ENCODE measurements around the gene CLASRP. TPM values are rescaled to one million over a fixed set of nuclear protein-coding genes. Genes with fewer than 3 reads are reported as not detected.
"Not testable (repeated sequence)": the region's sequence is repeated elsewhere in the genome, so short reads cannot be mapped to it uniquely, and the experiment has no call there.

The CLASRP gene
- total RNA-seq, 1 experiment from 2014 or later, result 51.8 TPM

DNA sequence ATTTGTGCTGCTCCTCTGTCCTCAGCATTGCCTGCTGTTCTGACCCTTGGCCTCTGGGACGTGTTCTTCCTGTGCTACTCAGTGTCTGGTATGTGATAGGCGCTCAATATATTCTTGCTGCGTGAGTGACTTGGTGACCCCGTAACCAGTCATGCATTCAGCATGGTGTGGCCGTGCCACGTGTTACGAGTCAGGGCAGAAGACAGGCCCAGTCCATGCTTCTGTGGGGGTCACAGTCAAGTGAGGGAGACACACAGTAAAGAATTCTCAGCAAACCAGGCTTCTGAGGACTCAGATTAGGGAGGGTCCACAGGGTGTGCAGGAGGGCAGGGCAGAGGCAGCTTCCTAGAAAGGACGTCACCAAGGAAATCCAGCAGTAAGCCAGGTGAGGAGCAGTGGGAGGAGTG lies 62.0 kb downstream of the CLASRP start:
- no peak overlapping the region for H3K27ac ChIP-seq

DNA sequence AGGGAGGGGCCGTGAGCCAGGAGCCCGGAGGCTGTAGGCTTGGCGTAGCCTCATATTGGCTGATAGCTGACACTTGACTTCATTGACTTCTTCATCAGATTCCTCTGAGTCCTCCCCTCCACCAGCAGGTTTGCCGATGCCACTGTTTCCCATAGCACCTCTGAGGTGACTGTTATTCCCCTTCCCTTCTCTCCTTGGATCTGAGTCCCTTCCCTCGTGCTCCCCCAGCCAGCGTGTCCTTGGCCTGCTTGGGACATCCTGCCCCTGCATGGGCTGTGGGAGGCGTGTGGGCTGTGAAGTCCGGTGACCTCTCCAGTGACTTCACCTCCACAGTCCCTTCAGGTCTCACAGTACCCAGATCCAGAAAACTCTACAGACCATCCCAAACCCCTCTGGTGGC lies 63.0 kb downstream of the CLASRP start:
- Histone ChIP-seq H3K4me1 (replicated peaks) (peaks cover 16% of the 10 kb centered on the region), H3K4me3 (no peak overlapping the region), H3K27ac (no peak overlapping the region), H3K9me3 (replicated peaks) (no peaks in the 10 kb centered on the region), H3K36me3 (peaks cover 17% of the 10 kb centered on the region), H3K27me3 (replicated peaks) (no peaks in the 10 kb centered on the region)
- no peak for DNase-seq (ENCODE audit: low read depth in 1 of 2, low spot score in 2 of 2)

More for the DNA sequence above, 62.0 kb downstream of the CLASRP start:
- Histone ChIP-seq H3K27me3 (replicated peaks) (no peaks in the 10 kb centered on the region), H3K36me3 (peaks cover 17% of the 10 kb centered on the region), H3K4me1 (replicated peaks) (peaks cover 16% of the 10 kb centered on the region), H3K9me3 (replicated peaks) (no peaks in the 10 kb centered on the region), H3K4me3 (no peak overlapping the region)
- no peak for DNase-seq (ENCODE audit: low read depth in 1 of 2, low spot score in 2 of 2)

DNA sequence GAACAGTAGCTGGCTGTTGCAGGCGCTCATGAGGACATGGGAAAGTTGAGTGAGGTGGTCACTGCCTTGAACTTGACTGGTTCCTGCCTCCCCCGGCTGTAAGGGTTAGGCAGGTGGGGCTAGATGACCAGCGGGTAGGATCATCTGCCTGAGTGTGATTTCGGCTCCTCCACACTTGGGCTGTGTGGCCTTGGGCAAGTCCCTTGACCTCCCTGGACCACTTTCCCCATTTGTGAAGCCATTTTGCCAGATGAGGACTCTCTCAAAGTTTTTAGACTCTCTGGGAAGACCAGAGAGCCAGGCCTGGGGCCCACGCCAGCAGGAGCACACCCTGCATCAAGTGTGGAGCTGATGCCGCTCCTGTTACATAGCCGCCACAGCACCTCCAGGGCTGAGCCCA lies 63.6 kb downstream of the CLASRP start:
- Histone ChIP-seq H3K27me3 (replicated peaks) (no peaks in the 10 kb centered on the region), H3K9me3 (replicated peaks) (no peaks in the 10 kb centered on the region), H3K4me3 (no peak overlapping the region), H3K27ac (no peak overlapping the region), H3K4me1 (replicated peaks) (peaks cover 16% of the 10 kb centered on the region), H3K36me3 (peaks cover 17% of the 10 kb centered on the region)
- DNase-seq (ENCODE audit: low read depth in 1 of 2, low spot score in 2 of 2), result no peak

DNA sequence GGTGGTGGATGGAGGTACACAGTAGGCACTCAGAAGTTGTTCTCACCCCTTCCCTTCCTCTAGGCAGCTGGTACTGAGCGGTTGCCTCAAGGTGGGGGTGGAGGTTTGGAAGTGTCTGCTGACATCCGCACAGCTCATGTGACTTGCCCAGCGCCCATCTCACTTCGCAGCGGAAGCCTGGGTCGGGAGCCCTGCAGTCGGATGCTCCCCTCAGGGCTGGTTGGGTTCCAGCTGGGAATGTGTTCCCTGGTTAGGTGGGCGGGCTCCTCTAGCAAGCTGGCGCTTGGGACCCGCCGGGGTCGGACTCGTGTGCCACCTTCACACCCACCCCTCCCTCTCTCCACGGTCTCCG lies 64.3 kb downstream of the CLASRP start:
- Histone ChIP-seq H3K4me1 (replicated peaks) (peaks cover 10% of the 10 kb centered on the region), H3K27ac (no peak overlapping the region), H3K36me3 (peaks cover 17% of the 10 kb centered on the region), H3K4me3 (no peak overlapping the region), H3K9me3 (replicated peaks) (no peaks in the 10 kb centered on the region), H3K27me3 (replicated peaks) (no peaks in the 10 kb centered on the region)
- no peak for DNase-seq (ENCODE audit: low read depth in 1 of 2, low spot score in 2 of 2)

DNA sequence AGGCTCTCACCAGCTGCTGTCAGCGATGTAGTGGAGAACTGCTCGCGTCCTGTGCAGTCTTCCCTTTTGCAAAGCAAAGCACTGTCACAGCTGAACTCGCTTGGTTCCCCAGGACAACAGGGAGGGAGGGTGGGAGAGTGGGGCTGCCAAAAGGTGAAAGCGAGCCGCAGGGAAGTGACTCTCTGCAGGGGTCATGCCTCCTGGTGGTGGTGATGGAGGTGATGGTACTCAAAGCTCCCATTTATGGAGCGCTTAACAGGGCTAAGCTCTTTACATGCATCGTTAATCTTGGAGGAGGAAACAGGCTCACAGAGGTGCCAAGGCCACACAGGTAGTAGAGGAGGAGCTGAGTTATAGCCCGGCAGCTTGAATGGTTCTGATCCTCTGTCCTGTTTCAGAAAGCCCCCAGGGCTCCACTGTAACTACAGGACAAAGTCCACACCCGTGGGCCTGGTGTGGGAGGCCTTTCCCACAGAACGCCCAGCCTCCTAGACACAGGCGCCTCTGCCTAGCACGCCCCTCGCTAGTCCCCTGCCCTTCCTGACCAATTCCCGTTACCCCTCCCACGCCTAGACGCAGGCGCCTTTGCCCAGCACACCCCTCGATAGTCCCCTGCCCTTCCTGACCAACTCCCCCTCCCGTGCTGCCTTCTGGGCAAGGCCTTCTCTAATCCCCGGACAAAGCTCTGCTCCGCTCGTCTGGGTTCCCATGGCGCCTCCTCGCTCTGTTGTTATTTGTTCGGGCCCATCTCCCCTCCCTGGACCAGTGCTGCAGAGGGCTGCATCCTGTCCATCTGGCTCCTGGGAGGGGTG lies 64.9 kb downstream of the CLASRP start:
- Histone ChIP-seq H3K9me3 (replicated peaks) (no peaks in the 10 kb centered on the region), H3K4me1 (replicated peaks) (peaks cover 4% of the 10 kb centered on the region), H3K4me3 (no peak overlapping the region), H3K36me3 (peaks cover 17% of the 10 kb centered on the region), H3K27me3 (replicated peaks) (no peaks in the 10 kb centered on the region), H3K27ac (no peak overlapping the region)
- DNase-seq (ENCODE audit: low read depth in 1 of 2, low spot score in 2 of 2), result no peak

DNA sequence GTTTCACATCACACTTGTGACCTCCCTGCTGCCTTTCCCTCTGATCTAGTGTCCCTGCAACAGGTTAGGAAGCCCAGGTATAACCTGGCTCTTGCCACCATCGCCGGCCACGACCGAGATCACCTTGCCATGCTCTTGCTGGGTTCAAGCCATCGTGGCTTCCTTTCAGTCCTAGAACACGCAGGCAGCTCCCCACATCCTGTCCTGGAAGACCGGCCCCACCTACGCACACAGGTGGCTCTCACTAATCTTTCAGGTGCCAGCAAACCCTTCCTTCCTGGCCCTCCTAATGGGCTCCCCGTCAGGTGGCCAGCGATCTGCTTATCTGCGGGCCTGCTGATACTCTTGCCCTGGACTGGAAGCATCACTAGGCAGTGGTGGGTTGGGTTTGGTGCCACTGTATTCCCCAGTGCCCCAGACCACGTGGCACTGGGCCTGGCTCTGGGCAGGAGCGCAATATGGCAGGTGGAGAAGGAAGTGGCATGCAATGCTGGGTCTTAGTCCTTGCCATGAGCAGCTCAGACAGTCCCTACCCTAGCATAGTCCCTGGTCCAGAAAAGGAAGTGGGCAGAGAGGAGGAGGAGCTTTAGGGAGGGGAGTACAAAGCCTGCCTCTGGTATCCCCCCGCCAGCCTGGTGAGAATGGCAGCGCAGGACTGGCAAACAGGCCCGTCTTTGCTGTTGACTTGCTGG lies 66.0 kb downstream of the CLASRP start:
- no peaks in the 10 kb centered on the region for H3K27me3 ChIP-seq (replicated peaks)
- no peak overlapping the region for H3K27ac ChIP-seq
- no peak for DNase-seq (ENCODE audit: low read depth in 1 of 2, low spot score in 2 of 2)
- no peaks in the 10 kb centered on the region for H3K4me1 ChIP-seq (replicated peaks)
- H3K4me3 ChIP-seq, result no peak overlapping the region
- H3K36me3 ChIP-seq, result peaks cover 8% of the 10 kb centered on the region; the same call in 1 of the 2 replicates
- H3K9me3 ChIP-seq (replicated peaks), result no peaks in the 10 kb centered on the region

DNA sequence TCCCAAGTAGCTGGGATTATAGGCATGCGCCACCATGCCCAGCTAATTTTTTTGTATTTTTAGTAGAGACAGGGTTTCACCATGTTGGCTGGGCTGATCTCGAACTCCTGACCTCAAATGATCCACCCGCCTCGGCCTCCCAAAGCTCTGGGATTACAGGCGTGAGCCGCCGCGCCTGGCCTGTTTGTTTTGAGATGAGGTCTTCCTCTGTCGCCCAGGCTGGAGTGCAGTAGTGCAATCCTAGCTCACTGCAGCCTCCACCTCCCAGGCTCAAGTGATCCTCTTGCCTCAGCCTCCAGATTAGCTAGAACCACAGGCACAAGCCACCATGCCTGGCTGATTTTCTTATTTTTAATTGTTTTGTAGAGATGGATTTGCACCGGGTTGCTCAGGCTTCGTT lies 67.5 kb downstream of the CLASRP start:
- not testable (repeated sequence) for H3K27me3 ChIP-seq (replicated peaks); H3K27ac ChIP-seq; H3K36me3 ChIP-seq; H3K4me3 ChIP-seq; H3K9me3 ChIP-seq (replicated peaks); DNase-seq (ENCODE audit: low read depth in 1 of 2, low spot score in 2 of 2); H3K4me1 ChIP-seq (replicated peaks)

DNA sequence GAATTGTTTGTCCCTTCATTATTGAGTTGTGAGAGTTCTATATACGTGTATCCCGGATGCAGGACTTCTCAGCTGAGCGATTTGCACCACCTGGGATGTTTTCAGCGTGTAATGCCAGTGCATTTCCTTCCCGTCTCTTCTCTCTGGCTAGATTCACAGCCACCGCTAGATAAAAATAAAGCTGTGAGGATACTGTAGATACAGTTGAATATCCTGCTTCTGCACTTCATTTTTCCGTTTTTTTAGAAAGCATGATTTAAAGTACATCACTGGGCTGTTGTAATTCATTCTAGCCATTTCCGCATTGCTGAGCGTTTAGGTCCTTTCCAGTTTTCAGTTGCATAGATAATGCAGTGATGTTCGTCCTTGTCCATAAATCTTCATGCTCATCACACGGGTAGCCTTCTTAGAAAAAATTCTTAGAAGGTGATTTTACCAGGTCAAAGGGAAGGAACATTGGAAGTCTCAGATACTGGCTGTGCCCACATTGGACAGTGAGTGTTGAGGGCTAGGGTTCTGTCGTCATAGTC lies 68.8 kb downstream of the CLASRP start:
- H3K27me3 ChIP-seq (replicated peaks), result no peaks in the 10 kb centered on the region
- H3K9me3 ChIP-seq (replicated peaks), result no peaks in the 10 kb centered on the region
- H3K27ac ChIP-seq, result no peak overlapping the region
- DNase-seq (ENCODE audit: low read depth in 1 of 2, low spot score in 2 of 2), result no peak
- H3K36me3 ChIP-seq, result no peaks in the 10 kb centered on the region
- no peak overlapping the region for H3K4me3 ChIP-seq
- no peaks in the 10 kb centered on the region for H3K4me1 ChIP-seq (replicated peaks)

DNA sequence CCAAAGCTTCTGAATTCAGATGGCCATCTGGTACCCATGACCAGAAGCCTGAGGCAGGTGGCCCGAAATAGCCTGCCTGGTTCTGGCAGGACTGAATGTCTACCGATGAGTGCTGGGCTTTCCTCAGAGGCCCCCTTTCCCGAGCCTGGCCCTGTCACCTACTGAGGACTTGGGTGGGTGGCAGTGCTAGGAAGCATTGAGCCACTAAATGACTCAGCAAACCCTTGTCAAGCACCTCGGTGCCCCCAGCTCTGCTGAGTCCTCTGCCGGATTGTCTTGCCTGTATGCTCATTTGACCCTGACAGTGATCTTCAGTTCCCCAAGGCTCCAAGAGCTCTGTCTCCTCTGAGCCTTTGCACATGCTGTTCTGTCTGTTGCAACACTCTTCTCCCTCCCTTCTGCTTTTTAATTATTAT lies 72.0 kb downstream of the CLASRP start:
- no peak overlapping the region for H3K4me3 ChIP-seq
- H3K4me1 ChIP-seq (replicated peaks), result no peaks in the 10 kb centered on the region
- no peak overlapping the region for H3K27ac ChIP-seq
- H3K27me3 ChIP-seq (replicated peaks), result no peaks in the 10 kb centered on the region
- no peaks in the 10 kb centered on the region for H3K36me3 ChIP-seq
- DNase-seq (ENCODE audit: low read depth in 1 of 2, low spot score in 2 of 2), result no peak
- no peaks in the 10 kb centered on the region for H3K9me3 ChIP-seq (replicated peaks)

DNA sequence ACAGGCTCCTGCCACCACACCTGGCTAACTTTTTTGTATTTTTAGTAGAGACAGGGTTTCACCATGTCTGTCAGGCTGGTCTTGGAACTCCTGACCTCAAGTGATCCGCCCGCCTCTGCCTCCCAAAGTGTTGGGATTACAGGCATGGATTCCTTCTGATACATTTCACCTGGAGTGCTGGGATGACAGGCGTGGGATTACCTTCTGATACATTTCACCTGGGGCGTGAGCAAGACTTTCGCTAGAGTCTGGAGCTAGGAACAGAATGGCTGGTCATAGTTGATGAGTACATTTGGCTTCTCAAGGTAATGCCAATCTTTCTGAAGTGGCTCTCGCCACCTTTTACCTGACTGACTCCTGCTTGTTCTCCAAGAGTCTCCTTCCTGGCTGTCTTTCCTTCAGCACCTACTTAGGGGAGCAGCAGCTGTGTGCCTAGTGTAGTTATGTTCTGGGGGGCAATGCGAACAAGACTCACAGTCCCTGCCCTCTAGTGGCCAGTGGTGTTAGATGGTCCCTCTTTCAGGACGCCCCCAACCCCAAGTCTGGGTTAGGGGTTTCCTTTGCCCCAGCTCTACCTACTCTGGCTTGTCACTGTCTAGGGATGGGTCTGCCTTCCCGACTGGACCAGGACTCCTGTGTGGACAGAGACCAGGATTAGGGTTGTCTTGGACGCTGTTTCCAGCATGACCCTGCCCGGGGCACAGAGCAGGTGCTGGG lies 73.4 kb downstream of the CLASRP start:
- Histone ChIP-seq H3K9me3 (replicated peaks) (no peaks in the 10 kb centered on the region), H3K27ac (no peak overlapping the region), H3K36me3 (no peaks in the 10 kb centered on the region), H3K4me1 (replicated peaks) (no peaks in the 10 kb centered on the region), H3K27me3 (replicated peaks) (no peaks in the 10 kb centered on the region), H3K4me3 (no peak overlapping the region)
- no peak for DNase-seq (ENCODE audit: low read depth in 1 of 2, low spot score in 2 of 2)

DNA sequence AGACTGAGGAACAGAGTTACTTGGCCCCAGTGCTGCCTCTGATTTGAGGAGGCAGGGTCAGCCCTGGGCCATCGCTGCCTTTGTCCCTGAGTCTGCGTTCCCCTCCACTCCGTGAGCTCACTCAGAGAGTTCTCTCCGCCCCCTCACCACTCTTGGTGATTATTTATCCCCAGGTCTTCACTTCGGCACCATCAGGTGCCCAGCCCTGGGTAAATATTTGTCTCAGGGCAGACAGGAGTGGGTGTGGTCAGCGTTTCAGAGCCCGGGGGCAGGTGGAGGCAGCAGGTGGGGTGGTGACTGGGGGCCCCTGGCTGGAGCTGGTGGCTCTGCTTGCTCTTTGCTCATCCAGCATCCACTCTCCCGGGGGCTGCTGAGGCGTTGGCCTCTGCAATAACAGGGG lies 74.8 kb downstream of the CLASRP start:
- H3K27ac ChIP-seq, result no peak overlapping the region
- H3K27me3 ChIP-seq (replicated peaks), result no peaks in the 10 kb centered on the region
- no peak overlapping the region for H3K4me3 ChIP-seq
- DNase-seq (ENCODE audit: low read depth in 1 of 2, low spot score in 2 of 2), result no peak
- no peaks in the 10 kb centered on the region for H3K4me1 ChIP-seq (replicated peaks)
- no peaks in the 10 kb centered on the region for H3K9me3 ChIP-seq (replicated peaks)
- H3K36me3 ChIP-seq, result no peaks in the 10 kb centered on the region

DNA sequence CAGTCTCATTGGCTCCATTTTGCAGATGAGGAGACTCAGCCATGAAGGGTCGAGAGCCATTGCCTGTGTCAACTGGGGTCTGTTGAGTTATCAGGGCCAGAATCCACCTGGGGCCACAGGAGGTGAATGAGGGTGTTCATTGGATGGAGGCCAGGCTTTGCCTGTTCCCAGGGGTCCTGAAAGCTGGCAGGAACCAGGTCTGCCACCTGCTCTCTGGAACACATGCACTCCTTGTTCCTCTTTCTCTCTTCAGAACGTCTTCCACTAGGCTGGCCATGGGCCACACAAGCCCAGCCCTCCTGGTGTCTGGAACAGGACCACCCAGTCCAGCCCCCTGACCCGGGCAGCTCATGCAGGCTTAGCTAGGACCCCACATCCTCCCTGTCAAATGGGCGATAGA lies 75.3 kb downstream of the CLASRP start:
- H3K27me3 ChIP-seq (replicated peaks), result no peaks in the 10 kb centered on the region
- no peak overlapping the region for H3K27ac ChIP-seq
- no peaks in the 10 kb centered on the region for H3K36me3 ChIP-seq
- no peaks in the 10 kb centered on the region for H3K9me3 ChIP-seq (replicated peaks)
- H3K4me1 ChIP-seq (replicated peaks), result no peaks in the 10 kb centered on the region
- no peak for DNase-seq (ENCODE audit: low read depth in 1 of 2, low spot score in 2 of 2)
- H3K4me3 ChIP-seq, result no peak overlapping the region

DNA sequence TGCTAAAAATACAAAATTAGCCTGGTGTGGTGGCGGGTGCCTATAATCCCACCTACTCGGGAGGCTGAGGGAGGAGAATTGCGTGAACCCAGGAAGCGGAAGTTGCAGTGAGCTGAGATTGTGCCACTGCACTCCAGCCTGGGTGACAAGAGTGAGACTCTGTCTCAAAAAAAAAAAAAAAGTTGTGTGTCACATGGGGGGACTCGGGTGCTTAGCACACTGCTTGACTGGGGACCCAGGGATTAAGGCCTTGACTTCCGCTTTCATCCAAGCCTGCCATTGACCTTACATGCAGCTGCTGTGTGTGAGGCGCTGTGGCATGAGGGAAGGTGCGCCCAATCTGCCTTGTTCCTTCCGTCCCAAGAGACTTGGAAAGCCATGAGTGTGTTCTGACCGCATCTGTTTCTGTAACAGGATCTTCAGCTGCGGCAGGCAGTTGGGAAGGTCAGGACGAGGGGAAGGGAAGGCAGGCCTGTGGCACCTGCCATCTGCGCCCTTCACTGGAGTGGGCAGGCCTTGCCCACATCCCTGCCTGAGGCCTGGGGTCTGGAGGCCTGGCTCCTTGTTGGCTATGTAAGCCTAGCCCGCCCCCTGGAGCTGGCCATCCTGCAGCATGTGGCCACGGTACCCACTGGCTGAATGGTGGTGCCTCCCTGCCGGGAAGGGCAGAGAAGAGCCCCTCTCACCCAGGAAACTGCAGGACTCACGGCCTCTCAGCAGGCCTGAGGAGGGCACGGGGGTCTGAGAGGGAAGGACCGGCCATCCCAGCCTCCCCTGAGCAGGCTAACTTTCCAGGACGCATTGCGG lies 77.2 kb downstream of the CLASRP start:
- DNase-seq (ENCODE audit: low read depth in 1 of 2, low spot score in 2 of 2), result no peak
- Histone ChIP-seq H3K27me3 (replicated peaks) (no peaks in the 10 kb centered on the region), H3K9me3 (replicated peaks) (no peaks in the 10 kb centered on the region), H3K4me3 (no peak overlapping the region), H3K36me3 (no peaks in the 10 kb centered on the region), H3K4me1 (replicated peaks) (no peaks in the 10 kb centered on the region), H3K27ac (no peak overlapping the region)
